ENCODE measurements around the gene DUSP6. TPM values are rescaled to one million over a fixed set of nuclear protein-coding genes. Genes with fewer than 3 reads are reported as not detected.

The DUSP6 gene
- total and polyA plus RNA-seq, 2 of the 13 experiments (the other 11 are each of a cell fraction or from before 2014, with no cell fraction given) = 40.9 to 161 TPM

DNA sequence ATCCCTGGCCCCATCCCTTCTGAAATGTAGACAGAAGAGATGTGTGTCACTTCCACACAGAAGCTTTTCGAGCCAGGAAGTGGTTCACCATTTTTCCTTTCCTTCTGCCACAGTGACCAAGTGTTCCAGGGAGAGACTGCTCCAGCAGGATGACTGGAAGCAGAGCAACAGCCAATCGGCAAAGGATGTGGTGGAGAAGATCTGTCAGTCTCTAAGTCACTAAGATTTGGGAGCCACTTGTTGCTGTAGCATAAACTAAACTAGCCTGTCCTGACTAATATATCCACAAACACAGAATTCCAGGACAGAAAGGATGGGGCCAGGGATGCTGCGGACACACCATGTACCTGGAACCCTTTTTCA is 42.9 kb downstream of the DUSP6 start (continued):
- TF ChIP-seq, protein P1, sequence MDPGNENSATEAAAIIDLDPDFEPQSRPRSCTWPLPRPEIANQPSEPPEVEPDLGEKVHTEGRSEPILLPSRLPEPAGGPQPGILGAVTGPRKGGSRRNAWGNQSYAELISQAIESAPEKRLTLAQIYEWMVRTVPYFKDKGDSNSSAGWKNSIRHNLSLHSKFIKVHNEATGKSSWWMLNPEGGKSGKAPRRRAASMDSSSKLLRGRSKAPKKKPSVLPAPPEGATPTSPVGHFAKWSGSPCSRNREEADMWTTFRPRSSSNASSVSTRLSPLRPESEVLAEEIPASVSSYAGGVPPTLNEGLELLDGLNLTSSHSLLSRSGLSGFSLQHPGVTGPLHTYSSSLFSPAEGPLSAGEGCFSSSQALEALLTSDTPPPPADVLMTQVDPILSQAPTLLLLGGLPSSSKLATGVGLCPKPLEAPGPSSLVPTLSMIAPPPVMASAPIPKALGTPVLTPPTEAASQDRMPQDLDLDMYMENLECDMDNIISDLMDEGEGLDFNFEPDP (CRISPR knock-in tag; conservative IDR thresholded peaks at IDR 0.05) = no peak
- TF ChIP-seq, protein P2, sequence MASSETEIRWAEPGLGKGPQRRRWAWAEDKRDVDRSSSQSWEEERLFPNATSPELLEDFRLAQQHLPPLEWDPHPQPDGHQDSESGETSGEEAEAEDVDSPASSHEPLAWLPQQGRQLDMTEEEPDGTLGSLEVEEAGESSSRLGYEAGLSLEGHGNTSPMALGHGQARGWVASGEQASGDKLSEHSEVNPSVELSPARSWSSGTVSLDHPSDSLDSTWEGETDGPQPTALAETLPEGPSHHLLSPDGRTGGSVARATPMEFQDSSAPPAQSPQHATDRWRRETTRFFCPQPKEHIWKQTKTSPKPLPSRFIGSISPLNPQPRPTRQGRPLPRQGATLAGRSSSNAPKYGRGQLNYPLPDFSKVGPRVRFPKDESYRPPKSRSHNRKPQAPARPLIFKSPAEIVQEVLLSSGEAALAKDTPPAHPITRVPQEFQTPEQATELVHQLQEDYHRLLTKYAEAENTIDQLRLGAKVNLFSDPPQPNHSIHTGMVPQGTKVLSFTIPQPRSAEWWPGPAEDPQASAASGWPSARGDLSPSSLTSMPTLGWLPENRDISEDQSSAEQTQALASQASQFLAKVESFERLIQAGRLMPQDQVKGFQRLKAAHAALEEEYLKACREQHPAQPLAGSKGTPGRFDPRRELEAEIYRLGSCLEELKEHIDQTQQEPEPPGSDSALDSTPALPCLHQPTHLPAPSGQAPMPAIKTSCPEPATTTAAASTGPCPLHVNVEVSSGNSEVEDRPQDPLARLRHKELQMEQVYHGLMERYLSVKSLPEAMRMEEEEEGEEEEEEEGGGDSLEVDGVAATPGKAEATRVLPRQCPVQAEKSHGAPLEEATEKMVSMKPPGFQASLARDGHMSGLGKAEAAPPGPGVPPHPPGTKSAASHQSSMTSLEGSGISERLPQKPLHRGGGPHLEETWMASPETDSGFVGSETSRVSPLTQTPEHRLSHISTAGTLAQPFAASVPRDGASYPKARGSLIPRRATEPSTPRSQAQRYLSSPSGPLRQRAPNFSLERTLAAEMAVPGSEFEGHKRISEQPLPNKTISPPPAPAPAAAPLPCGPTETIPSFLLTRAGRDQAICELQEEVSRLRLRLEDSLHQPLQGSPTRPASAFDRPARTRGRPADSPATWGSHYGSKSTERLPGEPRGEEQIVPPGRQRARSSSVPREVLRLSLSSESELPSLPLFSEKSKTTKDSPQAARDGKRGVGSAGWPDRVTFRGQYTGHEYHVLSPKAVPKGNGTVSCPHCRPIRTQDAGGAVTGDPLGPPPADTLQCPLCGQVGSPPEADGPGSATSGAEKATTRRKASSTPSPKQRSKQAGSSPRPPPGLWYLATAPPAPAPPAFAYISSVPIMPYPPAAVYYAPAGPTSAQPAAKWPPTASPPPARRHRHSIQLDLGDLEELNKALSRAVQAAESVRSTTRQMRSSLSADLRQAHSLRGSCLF (CRISPR knock-in tag; IDR thresholded peaks at IDR 0.05; ENCODE audit: borderline replicate concordance) = no peak
- TF ChIP-seq ZNF326 (CRISPR knock-in tag; IDR thresholded peaks at IDR 0.05; ENCODE audit: borderline replicate concordance) (no peak), ZNF253 (CRISPR knock-in tag; IDR thresholded peaks at IDR 0.05; ENCODE audit: borderline replicate concordance) (no peak), IRX3 (CRISPR knock-in tag; IDR thresholded peaks at IDR 0.05; ENCODE audit: borderline replicate concordance, low read depth) (no peak), MAFG (CRISPR knock-in tag; IDR thresholded peaks at IDR 0.05) (no peak), ZNF615 (CRISPR knock-in tag; IDR thresholded peaks at IDR 0.05; ENCODE audit: borderline replicate concordance) (no peak), ZNF780A (CRISPR knock-in tag; IDR thresholded peaks at IDR 0.05) (no peak), ZFX (CRISPR knock-in tag; IDR thresholded peaks at IDR 0.05; ENCODE audit: low read depth) (no peak)
